Activated CD4-positive, alpha-beta T cell treated with anti-CD3 and anti-CD28 coated beads, Interleukin-2, Interleukin-6, amounts not matched to agents 100 ng/mL and 50 ng/mL, durations not matched to agents 16 hours and 8 hours (primary cell): ENCODE results near the gene GRB14.
"Not testable (repeated sequence)": the region's sequence is repeated elsewhere in the genome, so short reads cannot be mapped to it uniquely, and the experiment has no call there.

Experiments
- DNase-seq: peaks from one replicate; pipeline ENCODE4 v3.0.0-alpha.2; 2020

GRB14 gene

DNA sequence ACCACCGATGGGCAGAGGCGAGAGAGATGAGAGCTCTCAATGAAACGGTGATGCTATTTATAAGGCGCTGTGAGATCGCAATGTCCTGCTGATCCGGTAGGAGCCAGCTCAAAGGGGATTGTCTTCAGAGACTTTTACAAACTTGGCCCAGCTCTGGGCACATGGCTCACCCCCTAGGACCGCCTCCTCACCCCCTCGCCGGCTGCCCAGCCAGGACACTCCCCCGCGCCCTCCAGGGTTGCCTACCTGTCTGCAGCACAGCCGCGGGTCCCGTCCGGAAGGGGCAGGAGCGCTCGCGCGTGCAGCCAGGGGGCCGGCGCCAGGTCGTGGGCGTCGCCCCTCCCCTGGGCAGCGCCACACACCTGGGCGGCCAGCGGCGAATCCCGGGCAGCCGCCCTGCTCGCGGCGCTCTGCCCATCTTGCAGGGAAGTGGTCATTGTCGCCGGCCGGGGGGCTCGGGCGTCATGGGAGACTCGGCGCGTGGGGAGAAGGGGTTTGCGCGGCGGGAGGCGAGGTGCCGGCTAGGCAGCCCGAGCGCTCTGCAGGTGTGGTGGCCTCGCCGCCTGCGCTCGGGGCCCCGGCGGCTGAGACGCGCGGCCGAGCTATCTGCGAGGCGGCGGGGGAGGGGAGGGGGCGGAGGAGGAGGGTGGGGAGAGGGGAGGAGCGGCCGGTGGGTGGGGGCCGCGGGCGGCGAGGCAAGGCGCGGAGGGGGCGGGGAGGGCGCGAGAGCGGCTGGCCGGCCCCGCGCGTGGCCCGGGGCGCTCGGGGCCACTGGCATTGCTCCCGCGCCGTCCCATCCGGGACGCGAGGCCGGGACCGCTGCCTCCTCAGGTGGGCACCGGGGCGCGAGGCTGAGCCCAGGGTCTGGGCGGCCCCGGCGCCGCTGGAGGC lies at the start of gene GRB14:
Gene GRB14 (minus strand): TSS at position 610 of the 891 bp plus-strand sequence. CDS start 173 bp downstream, at position 437.
- no peak for DNase-seq

GRCh38 chr2:164669291-164669690 lies 48.0 kb upstream of the GRB14 start:
- no peak for DNase-seq

DNA sequence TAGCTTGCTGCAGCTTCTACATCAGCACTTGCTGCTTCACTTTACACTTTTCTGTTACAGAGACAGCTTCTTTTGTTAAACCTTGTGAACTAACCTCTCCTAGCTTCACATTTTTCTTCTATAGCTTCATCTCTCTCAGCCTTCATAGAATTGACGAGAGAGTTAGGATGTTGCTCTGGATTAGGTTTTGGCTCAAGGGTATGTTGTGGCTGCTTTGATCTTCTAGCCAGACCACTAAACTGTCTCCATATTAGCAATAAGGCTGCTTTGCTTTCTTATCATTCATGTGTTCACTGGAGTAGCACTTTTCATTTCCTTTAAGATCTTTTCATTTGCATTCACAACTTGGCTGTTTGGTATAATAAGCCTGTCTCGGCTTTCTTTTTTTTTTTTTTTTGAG lies 46.3 kb upstream of the GRB14 start:
- no peak for DNase-seq

DNA sequence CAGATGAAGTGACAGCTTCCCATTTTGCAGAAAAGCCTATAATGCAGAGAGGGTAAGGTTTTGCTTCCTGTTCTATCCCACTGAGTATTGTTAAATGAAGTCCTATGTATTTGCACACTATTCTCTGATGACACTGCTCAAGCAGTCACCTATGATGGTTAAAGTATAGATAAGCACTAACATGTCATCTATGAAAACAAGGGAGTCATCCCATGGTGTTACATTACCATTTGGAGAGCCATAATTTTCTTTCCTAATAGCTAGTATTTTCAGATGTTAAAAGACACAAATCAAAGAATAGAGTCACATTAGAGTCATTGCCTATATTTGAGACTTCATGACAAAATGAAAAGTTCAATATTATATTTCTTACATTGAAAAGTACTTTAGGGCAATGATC lies 42.8 kb upstream of the GRB14 start:
- no peak for DNase-seq

DNA sequence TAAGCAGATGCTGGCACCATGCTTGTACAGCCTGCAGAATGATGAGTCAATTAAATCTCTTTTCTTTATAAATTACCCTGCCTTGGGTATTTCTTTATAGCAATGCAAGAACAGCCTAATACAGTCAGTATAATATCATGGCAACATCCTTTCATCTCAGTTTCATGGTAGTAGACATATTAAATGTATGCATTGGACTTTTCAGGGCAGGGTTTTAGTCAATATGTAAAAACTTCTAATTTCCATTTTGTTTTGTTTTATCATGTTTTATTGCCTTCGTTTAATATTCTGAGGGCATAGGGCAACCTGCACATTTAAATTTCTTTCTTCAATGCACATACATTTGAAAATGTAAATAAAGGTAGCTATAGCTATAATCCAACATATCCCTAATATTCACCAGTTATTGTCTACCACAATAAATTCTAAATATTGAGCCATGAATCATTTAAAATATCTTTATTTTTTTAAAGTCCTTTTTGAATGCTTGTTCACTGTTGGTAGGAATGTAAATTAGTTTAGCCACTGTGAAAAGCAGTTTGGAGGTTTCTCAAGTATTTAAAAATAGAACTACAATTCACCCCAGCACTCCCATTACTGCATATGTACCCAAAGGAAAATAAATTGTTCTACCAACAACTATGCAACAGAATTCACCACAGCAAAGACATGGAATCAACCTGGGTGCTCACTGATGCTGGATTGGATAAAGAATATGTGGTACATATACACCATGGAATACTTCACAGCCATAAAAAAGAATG lies 41.8 kb upstream of the GRB14 start:
- no peak for DNase-seq

- DNase-seq, result no peak
Measured at GRCh38 chr2:164662066-164662465, 40.8 kb upstream of the GRB14 start.

GRCh38 chr2:164661349-164661748 lies 40.1 kb upstream of the GRB14 start:
- DNase-seq, result no peak

DNA sequence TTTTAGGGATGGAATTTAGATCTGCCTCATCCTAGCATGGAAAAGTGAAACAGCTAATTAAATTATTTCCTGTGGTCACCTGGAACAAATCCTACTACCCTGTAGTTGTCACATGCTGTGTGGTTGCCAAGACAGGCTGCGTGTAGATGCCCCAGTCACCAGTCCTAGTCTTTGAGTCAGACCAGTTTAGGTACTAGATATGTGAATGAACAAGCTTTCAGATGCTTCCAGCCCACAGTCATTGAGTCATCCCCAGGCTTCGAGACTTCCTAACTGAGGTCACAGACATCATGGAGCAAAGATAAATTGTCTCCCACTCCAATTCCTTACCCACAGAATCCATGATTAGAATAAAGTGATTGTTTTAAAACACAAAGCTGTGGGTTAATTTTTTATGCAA lies 35.8 kb upstream of the GRB14 start:
- no peak for DNase-seq

- no peak for DNase-seq
Measured at GRCh38 chr2:164655750-164656149, 34.5 kb upstream of the GRB14 start.

- DNase-seq, result no peak
Measured at GRCh38 chr2:164655336-164655735, 34.1 kb upstream of the GRB14 start.

GRCh38 chr2:164651361-164651760 lies 30.1 kb upstream of the GRB14 start:
- DNase-seq, result no peak

DNA sequence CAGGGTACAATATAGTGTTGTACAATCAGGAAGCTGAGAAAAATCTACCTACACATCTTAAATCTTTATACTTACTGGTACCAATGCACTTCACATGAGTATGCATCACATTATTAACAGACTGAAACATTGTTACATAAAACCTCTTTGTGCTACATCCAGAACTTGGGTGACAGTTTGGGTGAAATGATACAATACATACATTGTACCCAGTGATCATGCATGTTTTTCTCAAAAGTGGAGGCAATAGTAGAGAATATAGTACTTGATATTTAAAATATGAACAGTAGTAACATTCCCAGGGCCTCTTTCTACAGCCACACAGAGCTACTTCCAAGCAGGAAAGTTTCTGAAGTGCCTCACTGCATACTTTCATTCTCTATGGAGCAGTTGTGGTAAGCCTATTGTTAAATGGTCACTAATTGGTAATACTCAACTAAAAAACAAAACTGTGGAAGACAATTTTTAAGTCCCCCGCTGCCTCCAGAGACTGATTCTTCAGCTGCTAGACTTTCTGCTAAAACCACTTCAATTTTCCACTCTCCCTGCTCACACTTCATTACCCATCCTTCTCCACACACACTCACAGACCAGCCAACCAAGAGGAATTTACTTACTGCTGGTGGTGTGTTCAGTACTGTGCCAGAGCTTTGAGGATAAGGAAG lies 22.9 kb upstream of the GRB14 start:
- DNase-seq, result no peak

DNA sequence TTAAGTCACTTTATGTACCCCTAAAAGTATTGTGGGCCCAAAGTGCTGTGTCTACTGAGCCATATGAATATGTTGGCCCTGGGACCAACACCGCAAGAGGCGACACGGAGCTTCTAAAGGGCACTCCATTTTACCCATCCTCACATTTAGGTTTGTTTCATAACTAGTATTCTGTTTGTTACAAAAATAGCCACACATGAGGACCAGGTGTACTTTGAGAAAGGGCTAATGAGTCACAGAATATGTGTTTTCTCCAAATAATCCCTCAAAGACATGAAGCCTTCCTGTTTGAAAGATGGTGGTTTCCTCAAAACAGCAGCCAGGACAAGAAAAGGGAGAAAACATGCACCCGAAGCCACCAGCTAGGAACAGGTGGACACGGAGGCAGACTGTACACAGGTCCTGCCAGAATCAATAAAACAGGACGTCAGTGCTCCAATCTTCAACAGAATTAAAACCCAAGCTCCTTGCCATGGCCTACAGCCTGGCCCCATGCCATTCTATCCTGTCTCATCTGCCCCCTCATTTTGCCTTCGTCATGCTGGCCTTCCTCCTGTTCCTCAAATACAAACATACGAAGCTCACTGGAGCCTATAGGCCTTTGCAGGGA lies 21.8 kb upstream of the GRB14 start:
- no peak for DNase-seq

DNA sequence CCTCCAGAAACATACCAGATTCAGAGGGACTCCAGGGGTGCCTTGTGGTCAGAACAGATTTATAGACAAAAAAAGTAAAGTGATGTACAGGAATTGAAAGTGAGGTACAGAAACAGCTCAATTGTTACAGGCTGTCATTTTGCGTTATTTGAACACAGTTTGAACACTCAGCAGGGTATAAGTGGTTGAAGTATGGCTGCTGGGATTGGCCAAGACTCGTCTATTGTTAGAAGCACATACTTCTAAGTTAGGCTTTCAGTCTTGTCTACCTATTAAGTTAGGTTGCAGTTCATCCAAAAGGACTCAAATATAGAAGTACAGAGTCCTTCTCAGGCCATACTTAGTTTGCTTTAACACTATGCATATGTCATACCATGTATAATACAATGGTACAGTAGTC lies 21.0 kb upstream of the GRB14 start:
- no peak for DNase-seq

DNA sequence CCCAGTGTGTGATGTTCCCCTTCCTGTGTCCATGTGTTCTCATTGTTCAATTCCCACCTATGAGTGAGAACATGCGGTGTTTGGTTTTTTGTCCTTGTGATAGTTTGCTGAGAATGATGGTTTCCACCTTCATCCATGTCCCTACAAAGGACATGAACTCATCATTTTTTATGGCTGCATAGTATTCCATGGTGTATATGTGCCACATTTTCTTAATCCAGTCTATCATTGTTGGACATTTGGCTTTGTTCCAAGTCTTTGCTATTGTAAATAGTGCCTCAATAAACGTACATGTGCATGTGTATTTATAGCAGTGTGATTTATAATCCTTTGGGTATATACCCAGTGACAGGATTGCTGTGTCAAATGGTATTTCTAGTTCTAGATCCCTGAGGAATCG lies 7.0 kb upstream of the GRB14 start:
- DNase-seq, result not testable (repeated sequence)

DNA sequence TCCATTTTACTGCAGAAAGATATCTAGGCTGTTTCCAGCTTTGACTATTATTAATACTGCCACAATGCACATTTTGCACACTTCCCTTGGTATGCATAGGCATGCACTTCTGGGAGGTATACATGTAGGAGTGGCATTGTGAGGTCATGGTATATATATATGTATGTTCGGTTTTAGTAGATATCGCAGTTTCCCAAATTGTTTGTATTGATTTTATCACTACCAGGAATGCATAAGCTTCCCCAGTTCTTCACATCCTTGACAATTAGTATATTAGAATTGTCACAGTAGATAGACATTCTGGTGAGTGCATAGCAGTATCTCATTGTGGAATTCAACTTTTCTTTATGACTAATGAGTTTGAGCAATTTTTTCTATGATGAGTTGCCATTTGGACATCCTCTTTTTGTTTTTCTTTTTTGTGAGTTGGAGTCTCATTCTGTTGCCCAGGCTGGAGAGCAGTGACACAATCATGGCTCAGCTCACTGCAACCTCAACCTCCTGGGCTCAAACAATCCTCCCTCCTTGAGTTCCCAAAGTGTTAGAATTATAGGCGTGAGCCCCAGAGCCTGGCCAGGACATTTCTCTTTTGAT lies 4.2 kb upstream of the GRB14 start:
- DNase-seq, result no peak

GRCh38 chr2:164624316-164624715 lies 3.0 kb upstream of the GRB14 start:
- DNase-seq, result no peak

GRCh38 chr2:164622338-164623106 lies 1.2 kb upstream of the GRB14 start:
- no peak for DNase-seq

- DNase-seq, result no peak
Measured at GRCh38 chr2:164621764-164622105, 453 bp upstream of the GRB14 start.

- DNase-seq, result no peak
Measured at GRCh38 chr2:164620457-164620856, 825 bp downstream of the GRB14 start.

DNA sequence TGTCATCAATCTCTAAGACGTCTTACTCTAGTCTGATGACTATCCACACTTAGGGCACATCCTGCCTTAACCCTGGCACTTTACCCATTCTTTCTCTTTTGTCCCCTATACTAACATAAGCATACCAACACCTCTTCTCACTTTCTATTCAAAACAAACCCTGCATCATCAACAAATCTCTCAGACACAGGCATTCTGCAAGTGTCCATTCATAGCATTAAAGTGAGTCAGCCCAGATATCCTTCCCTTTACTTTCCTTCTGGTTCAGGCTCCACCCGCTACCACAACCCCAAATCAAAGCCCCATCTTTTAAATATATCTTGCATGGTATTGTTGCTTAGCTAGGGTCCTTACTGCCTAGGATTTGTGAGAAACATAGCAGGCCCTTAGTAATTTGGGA lies 3.8 kb downstream of the GRB14 start:
- no peak for DNase-seq
